Measurements from ENCODE around the gene RNF4. TPM values are rescaled to one million over a fixed set of nuclear protein-coding genes. Genes with fewer than 3 reads are reported as not detected.

RNF4 gene
- total and polyA plus RNA-seq, 3 donors from 2014 or later = 61.3 to 69.8 (median 68.3) TPM

DNA sequence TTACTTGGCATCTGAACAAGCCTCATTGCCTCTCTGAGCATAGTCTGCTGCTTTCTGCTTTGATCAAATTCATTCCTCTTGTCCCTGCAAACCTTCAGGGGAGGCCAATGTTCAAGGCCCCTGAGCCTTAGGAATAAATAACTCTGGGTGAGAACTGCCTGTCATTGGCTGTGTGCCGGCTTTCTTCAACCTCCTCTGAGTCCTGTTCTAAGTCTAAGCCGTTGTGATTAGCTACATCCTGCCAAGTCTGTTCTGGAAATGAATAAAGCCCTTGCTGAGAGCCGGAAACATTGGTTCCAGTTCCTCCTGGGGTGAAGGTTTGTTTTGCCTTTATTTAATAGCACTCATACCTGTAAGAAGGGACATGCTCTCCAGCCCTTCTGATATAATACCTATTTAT is 13.8 kb downstream of the RNF4 start:
- peak; percentile 69 for DNase-seq
- H3K27ac ChIP-seq = peak overlapping the region; percentile 29 to 50
- H3K4me1 ChIP-seq = peaks cover 42% of the 10 kb centered on the region
- no peaks in the 10 kb centered on the region for H3K36me3 ChIP-seq (ENCODE audit: low read depth, missing control alignments)
- no peaks in the 10 kb centered on the region for H3K9me3 ChIP-seq
- no peaks in the 10 kb centered on the region for H3K27me3 ChIP-seq
- intact Hi-C loops (cut with DNase I; ENCODE audit: low total_unique reads) = no loop called here
- 17 to 24% methylated on average over 3 of the region's 3 CpGs for WGBS, 2 donors
- TF ChIP-seq CTCF (IDR thresholded peaks at IDR 0.05) (no peak), POLR2A (IDR thresholded peaks at IDR 0.05) (no peak)
- no peak overlapping the region for H3K4me3 ChIP-seq

DNA sequence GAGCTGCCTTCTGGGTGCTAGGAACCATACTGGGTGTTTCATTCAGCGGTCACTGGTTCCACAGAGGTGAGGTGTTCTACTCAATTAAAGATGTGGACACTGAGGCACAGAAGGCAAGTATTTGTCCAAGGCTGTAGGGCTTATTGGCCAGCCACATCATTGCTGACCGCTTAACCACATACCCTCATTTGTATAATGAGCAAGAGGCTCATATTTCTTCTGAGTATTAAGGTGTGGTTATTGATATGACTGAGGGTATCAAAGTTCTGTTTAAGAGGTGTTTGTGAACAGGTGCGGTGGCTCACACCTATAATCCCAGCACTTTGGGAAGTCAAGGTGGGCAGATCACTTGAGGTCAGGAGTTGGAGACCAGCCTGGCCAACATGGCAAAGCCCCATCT is 14.3 kb downstream of the RNF4 start:
- DNase-seq = no peak
- Histone ChIP-seq H3K36me3 (ENCODE audit: low read depth, missing control alignments) (no peaks in the 10 kb centered on the region), H3K27me3 (no peaks in the 10 kb centered on the region), H3K4me1 (peaks cover 42% of the 10 kb centered on the region), H3K9me3 (no peaks in the 10 kb centered on the region), H3K4me3 (no peak overlapping the region), H3K27ac (peak overlapping the region; percentile 0 to 50)
- intact Hi-C loops (cut with DNase I; ENCODE audit: low total_unique reads) = no loop called here
- TF ChIP-seq POLR2A (IDR thresholded peaks at IDR 0.05) (no peak), CTCF (IDR thresholded peaks at IDR 0.05) (no peak)
- WGBS, 2 donors = 96% methylated on average over 3 of the region's 3 CpGs

DNA sequence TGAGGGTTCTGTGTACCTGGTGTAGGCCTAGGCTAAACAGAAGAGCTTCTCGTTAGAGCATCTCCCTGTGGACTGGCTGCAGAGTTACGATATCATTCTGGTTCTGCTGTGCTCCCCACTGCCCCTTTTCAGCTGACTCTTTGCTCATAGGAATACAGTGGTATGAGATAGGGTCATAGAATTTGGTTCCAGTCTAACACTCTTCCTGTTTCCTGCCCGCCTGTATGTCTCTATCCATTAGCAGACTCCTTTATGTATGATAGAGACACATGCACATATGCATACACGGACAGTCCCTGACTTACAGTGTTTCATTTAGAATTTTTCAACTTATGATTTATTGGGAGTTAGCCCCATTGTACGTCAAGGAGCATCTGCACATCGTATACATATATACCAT is 15.3 kb downstream of the RNF4 start:
- WGBS, 2 donors = 82 to 89% methylated on average over 6 of the region's 6 CpGs
- no peaks in the 10 kb centered on the region for H3K36me3 ChIP-seq (ENCODE audit: low read depth, missing control alignments)
- no peak overlapping the region for H3K4me3 ChIP-seq
- no peak for DNase-seq
- H3K27ac ChIP-seq = no peak overlapping the region
- no peaks in the 10 kb centered on the region for H3K9me3 ChIP-seq
- no peaks in the 10 kb centered on the region for H3K27me3 ChIP-seq
- H3K4me1 ChIP-seq = peaks cover 38% of the 10 kb centered on the region
- intact Hi-C loops (cut with DNase I; ENCODE audit: low total_unique reads) = no loop called here
- TF ChIP-seq CTCF (IDR thresholded peaks at IDR 0.05) = no peak

DNA sequence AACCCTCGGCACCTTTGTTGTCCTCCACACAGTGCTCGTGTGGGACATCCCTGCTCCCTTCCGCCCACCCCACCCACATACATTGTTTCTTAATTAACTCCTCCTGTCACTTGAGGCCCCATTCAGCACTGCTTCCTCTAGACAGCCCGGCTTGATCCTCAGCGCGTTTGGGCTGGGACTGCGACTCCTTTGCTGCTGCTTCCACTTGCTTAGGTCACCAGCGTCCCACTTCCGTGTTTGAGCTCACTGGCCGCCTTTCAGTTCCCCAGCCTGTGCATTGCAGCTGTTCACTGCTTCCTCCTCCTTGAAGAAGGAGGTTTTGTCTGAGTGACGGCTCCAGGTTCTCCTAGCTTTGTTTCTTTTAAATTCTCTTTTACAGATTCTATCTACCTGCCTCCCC is 16.1 kb downstream of the RNF4 start:
- H3K4me3 ChIP-seq = no peak overlapping the region
- 50 to 52% methylated on average over 11 of the region's 11 CpGs for WGBS, 2 donors
- no peaks in the 10 kb centered on the region for H3K27me3 ChIP-seq
- no peaks in the 10 kb centered on the region for H3K9me3 ChIP-seq
- H3K27ac ChIP-seq = no peak overlapping the region
- H3K4me1 ChIP-seq = peaks cover 35% of the 10 kb centered on the region
- DNase-seq = peak; percentile 76
- intact Hi-C loops (cut with DNase I; ENCODE audit: low total_unique reads) = no loop called here
- TF ChIP-seq POLR2A (IDR thresholded peaks at IDR 0.05) = no peak
- TF ChIP-seq CTCF (IDR thresholded peaks at IDR 0.05) = no peak
- no peaks in the 10 kb centered on the region for H3K36me3 ChIP-seq (ENCODE audit: low read depth, missing control alignments)

DNA sequence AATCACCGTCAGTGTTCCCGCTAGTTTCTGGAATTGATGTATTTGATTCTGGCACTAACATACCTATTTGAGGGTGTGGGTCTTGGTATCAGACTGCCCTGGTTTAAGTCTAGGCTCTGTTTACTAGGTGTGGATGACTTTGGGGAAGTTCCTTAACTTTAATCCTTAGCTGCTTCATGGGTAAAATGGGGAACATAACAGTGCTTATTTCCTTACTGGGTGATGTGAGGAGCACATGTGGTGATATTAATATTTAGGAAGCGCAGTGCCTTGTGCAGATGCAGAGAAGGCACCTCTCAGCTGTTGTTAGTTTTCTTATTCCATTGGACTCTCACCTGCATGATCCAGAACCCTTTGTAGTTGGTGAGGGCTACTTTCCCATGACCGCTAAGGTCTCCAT is 17.1 kb downstream of the RNF4 start:
- intact Hi-C loops (cut with DNase I; ENCODE audit: low total_unique reads) = no loop called here
- Histone ChIP-seq H3K9me3 (no peaks in the 10 kb centered on the region), H3K27ac (no peak overlapping the region), H3K4me3 (no peak overlapping the region), H3K36me3 (ENCODE audit: low read depth, missing control alignments) (no peaks in the 10 kb centered on the region), H3K27me3 (no peaks in the 10 kb centered on the region), H3K4me1 (peaks cover 35% of the 10 kb centered on the region)
- WGBS, 2 donors = 94 to 96% methylated on average over 4 of the region's 4 CpGs
- TF ChIP-seq POLR2A (IDR thresholded peaks at IDR 0.05) = no peak
- TF ChIP-seq CTCF (IDR thresholded peaks at IDR 0.05) = no peak
- DNase-seq = no peak
